ENCODE data around the gene JSRP1. TPM values are rescaled to one million over a fixed set of nuclear protein-coding genes. Genes with fewer than 3 reads are reported as not detected.

JSRP1 gene
- polyA plus RNA-seq, 2 of the 4 experiments (the other 2 are of a cell fraction) = 0.41 TPM; not detected in 1

DNA sequence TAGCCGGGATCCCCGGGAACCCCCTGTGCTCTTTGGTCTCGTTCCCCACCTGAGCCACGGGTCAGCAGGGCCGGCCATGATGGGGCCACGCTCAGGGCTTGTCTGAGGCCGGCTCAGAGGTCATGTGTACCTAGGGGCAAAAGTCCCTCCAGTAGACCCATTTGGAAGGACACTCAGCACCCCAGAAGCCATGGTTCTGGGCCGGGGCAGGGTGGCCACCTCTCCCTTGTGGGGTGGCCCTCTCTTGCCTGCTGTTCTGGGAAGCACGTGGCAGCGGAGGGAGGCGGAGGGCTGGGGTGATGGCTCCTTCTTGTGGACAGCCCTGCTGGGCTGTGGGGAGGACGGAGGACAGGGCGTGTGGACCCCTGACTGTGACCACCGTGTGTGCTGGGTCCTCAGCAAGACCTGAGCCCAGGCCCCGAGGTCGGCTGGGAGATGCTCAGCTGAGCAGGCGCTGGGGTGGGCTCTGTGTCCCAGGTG lies 32.2 kb upstream of the JSRP1 start:
- FAIRE-seq (no peak), DNase-seq (ENCODE audit: low read depth in 1 of 2, low spot score in 1 of 2) (no peak), ATAC-seq (no peak)
- Histone ChIP-seq H3K27ac (no peak overlapping the region), H3K4me3 (no peak overlapping the region), H3K9me3 (no peaks in the 10 kb centered on the region), H3K4me2 (no peak overlapping the region), H3K4me1 (peaks cover 5% of the 10 kb centered on the region; the same call in 2 of the 3 replicates)
- TF ChIP-seq FOSB (CRISPR knock-in tag; IDR thresholded peaks at IDR 0.05) (no peak), JUNB (IDR thresholded peaks at IDR 0.05) (no peak), TFCP2L1 (CRISPR knock-in tag; IDR thresholded peaks at IDR 0.05) (no peak), RNF2 (IDR thresholded peaks at IDR 0.05; ENCODE audit: borderline replicate concordance, low read depth) (no peak), RAD21 (conservative IDR thresholded peaks at IDR 0.05 in 1 of 2, IDR thresholded peaks at IDR 0.05 in 1 of 2) (no peak), FOSL2 (IDR thresholded peaks at IDR 0.05) (no peak), FOSL2 (CRISPR knock-in tag; IDR thresholded peaks at IDR 0.05) (no peak), TP53 (CRISPR knock-in tag; IDR thresholded peaks at IDR 0.05) (no peak), JUN (IDR thresholded peaks at IDR 0.05) (no peak), FOXS1 (CRISPR knock-in tag; IDR thresholded peaks at IDR 0.05) (no peak), GATA3 (IDR thresholded peaks at IDR 0.05; ENCODE audit: borderline replicate concordance) (no peak), CEBPB (IDR thresholded peaks at IDR 0.05) (no peak), BHLHE40 (IDR thresholded peaks at IDR 0.05; ENCODE audit: low read depth, low read length) (no peak), HOXB13 (CRISPR knock-in tag; IDR thresholded peaks at IDR 0.05; ENCODE audit: low read depth) (no peak), KDM5A (IDR thresholded peaks at IDR 0.05) (no peak)
- TF ChIP-seq, protein P1, sequence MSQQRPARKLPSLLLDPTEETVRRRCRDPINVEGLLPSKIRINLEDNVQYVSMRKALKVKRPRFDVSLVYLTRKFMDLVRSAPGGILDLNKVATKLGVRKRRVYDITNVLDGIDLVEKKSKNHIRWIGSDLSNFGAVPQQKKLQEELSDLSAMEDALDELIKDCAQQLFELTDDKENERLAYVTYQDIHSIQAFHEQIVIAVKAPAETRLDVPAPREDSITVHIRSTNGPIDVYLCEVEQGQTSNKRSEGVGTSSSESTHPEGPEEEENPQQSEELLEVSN (IDR thresholded peaks at IDR 0.05; ENCODE audit: borderline replicate concordance, low read depth) = no peak
- TF ChIP-seq, protein P2, sequence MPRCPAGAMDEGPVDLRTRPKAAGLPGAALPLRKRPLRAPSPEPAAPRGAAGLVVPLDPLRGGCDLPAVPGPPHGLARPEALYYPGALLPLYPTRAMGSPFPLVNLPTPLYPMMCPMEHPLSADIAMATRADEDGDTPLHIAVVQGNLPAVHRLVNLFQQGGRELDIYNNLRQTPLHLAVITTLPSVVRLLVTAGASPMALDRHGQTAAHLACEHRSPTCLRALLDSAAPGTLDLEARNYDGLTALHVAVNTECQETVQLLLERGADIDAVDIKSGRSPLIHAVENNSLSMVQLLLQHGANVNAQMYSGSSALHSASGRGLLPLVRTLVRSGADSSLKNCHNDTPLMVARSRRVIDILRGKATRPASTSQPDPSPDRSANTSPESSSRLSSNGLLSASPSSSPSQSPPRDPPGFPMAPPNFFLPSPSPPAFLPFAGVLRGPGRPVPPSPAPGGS (IDR thresholded peaks at IDR 0.05) = no peak
- WGBS (ENCODE audit: missing lambda C conversion rate) = no CpG with 5 or more reads among the region's 17 CpGs
- ChIA-PET CTCF (interaction anchor here (1.0 to 2.6 kb wide), 2 partner anchors 13 to 50 kb away, joined by 3 to 11 read pairs; no protein-coding TSS in a partner anchor), POLR2A (no interaction called here)

DNA sequence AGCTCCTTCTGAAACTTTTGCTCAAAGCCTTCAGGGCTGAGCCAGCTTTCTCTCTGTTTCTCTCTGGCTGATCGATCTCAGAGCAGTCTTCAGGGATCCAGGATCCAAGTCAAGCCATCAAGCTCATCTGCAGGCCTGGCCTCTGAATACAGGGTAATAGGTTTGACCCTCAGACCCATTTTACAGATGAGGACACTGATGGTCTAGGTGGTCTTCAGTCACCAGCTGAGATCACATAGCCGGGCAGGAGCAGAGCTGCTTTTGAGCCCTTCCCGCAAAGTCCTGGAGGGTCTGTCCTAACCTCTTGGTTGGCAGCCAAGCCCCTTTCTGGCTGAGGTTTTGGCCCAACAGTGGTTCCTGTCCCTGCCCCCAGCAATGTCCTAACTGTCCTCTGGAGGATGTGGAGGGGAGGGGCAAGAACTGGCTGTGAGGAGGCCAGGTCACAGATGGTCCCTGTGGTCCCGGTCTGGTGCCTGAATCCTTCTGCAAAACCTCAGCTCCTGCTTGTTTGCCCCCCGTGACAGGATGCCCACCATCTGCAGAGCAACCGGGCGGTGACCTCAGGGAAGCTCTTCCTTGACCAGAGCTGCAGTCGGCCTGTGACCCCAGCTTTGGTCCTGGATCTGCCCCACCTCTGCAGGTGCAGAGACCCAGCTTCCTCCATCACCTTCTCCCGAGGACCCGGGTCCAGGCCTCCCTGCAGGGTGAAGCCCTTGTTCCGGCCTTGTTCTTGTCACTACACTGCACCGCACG lies 31.5 kb upstream of the JSRP1 start:
- H3K27ac ChIP-seq = no peak overlapping the region
- POLR2A ChIA-PET = no interaction called here
- CTCF ChIA-PET = interaction anchor here (1.0 to 2.6 kb wide), 2 partner anchors 13 to 49 kb away, joined by 3 to 11 read pairs; no protein-coding TSS in a partner anchor
- no peak; a peak in 1 of 6 replicates for ATAC-seq
- no peak overlapping the region for H3K4me2 ChIP-seq
- no peak for DNase-seq (ENCODE audit: low read depth in 1 of 2, low spot score in 1 of 2)
- H3K9me3 ChIP-seq = no peaks in the 10 kb centered on the region
- TF ChIP-seq KDM5A (IDR thresholded peaks at IDR 0.05) (no peak), JUN (IDR thresholded peaks at IDR 0.05) (no peak)
- TF ChIP-seq, protein P2 (IDR thresholded peaks at IDR 0.05) = no peak
- TF ChIP-seq, protein P3, sequence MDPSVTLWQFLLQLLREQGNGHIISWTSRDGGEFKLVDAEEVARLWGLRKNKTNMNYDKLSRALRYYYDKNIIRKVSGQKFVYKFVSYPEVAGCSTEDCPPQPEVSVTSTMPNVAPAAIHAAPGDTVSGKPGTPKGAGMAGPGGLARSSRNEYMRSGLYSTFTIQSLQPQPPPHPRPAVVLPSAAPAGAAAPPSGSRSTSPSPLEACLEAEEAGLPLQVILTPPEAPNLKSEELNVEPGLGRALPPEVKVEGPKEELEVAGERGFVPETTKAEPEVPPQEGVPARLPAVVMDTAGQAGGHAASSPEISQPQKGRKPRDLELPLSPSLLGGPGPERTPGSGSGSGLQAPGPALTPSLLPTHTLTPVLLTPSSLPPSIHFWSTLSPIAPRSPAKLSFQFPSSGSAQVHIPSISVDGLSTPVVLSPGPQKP (IDR thresholded peaks at IDR 0.05; ENCODE audit: low read depth, low read length) = no peak
- peaks cover 5% of the 10 kb centered on the region; the same call in 2 of the 3 replicates for H3K4me1 ChIP-seq
- FAIRE-seq = no peak
- H3K4me3 ChIP-seq = no peak overlapping the region
- WGBS (ENCODE audit: missing lambda C conversion rate) = 63% methylated on average over 7 of the region's 13 CpGs

All from A549 (cell line).